Kidney (tissue), 14 donors: ENCODE results near the gene CELA1. TPM values are rescaled to one million over a fixed set of nuclear protein-coding genes. Genes with fewer than 3 reads are reported as not detected.

Experiments used
- DNase-seq, 5 donors: peaks; one replicate each; pipeline ENCODE4 v3.0.0-alpha.2; 2013 to 2020
- FAIRE-seq: peaks from 2 replicates; lab custom pipeline; 2012; peaks lifted over from hg19 to GRCh38; lab: Jason Lieb, UNC
- H3K27ac ChIP-seq, 2 donors: one replicate each; pipeline ENCODE4 v1.7.0; 2013; ENCODE audit warnings: low read depth in 2 of 2, low read length in 2 of 2, inconsistent platforms in 1 of 2
- H3K27me3 ChIP-seq: one replicate; pipeline ENCODE4 v1.7.1; 2013; ENCODE audit warnings: low read length, inconsistent platforms; ENCODE audit not compliant: control insufficient read depth, insufficient read depth
- H3K36me3 ChIP-seq, 3 donors: one replicate each; pipeline versions ENCODE4 v1.7.0 to v1.7.1; 2013; ENCODE audit warnings: low read length in 3 of 3, control low read depth in 1 of 3, inconsistent platforms in 1 of 3; ENCODE audit not compliant: insufficient read depth in 3 of 3, control insufficient read depth in 2 of 3
- H3K4me1 ChIP-seq, 3 donors: one replicate each; pipeline versions ENCODE4 v1.7.0 to v1.7.1; 2013; ENCODE audit warnings: low read length in 3 of 3, inconsistent platforms in 1 of 3, low read depth in 1 of 3; ENCODE audit not compliant: control insufficient read depth in 2 of 3, insufficient read depth in 2 of 3
- H3K4me3 ChIP-seq, 3 donors: one replicate each; pipeline versions ENCODE4 v1.7.0 to v1.8.1; 2013; ENCODE audit warnings: low read length in 3 of 3, control low read depth in 1 of 3, inconsistent platforms in 1 of 3
- H3K9ac ChIP-seq, 3 donors: one replicate each; pipeline versions ENCODE4 v1.7.0 to v1.7.1; 2013; ENCODE audit warnings: low read length in 3 of 3, control low read depth in 1 of 3, inconsistent platforms in 1 of 3
- H3K9me3 ChIP-seq, 3 donors: one replicate each; pipeline versions ENCODE4 v1.7.0 to v1.7.1; 2013; ENCODE audit warnings: low read length in 3 of 3, control low read depth in 1 of 3, inconsistent platforms in 1 of 3; ENCODE audit not compliant: control insufficient read depth in 2 of 3, insufficient read depth in 1 of 3
- intact Hi-C: fragments of 100-400 bp; cut with DNase I; formaldehyde crosslinking; loops from one replicate; pipeline ENCODE4 v1.11.1; 2022
- polyA plus RNA-seq: library from polyadenylated mRNA; stranded (reverse); fragments of 350-450 nt; fragmentation: Illumina TruSeq; extraction: RNeasy Lipid Tissue Mini Kit (QIAGEN cat#74804); gene quantifications from one replicate; pipeline ENCODE4 v1.2.3, GENCODE V29; 2014; ENCODE audit warnings: low read depth, low replicate concordance; ENCODE audit not compliant: insufficient read depth
- total RNA-seq: library from RNA; stranded (reverse); fragmentation: NEBNext Ultra II Directional; extraction: Animal tissue kit (Norgen Biotek cat#: 25700); gene quantifications from one replicate; pipeline ENCODE4 v1.2.1, GENCODE V29; 2021
- TF ChIP-seq, protein P1 (sequence below): IDR thresholded peaks from 3 replicates; pipeline ENCODE4 v1.5.1; 2012; ENCODE audit warnings: mild to moderate bottlenecking, moderate library complexity, borderline replicate concordance; ENCODE audit not compliant: insufficient read depth; ENCODE audit errors: extremely low read depth
- donor health status: control.
- donor health status: control.
- donor health status: control.
- donor health status: control.
- donor health status: control.
- donor health status: DM: yes; HTN: yes; CAD: no.
- donor health status: Normal renal cell carcinoma (clear cell type).

CELA1 gene
- total and polyA plus RNA-seq, 2 donors from 2014 or later: not detected

DNA sequence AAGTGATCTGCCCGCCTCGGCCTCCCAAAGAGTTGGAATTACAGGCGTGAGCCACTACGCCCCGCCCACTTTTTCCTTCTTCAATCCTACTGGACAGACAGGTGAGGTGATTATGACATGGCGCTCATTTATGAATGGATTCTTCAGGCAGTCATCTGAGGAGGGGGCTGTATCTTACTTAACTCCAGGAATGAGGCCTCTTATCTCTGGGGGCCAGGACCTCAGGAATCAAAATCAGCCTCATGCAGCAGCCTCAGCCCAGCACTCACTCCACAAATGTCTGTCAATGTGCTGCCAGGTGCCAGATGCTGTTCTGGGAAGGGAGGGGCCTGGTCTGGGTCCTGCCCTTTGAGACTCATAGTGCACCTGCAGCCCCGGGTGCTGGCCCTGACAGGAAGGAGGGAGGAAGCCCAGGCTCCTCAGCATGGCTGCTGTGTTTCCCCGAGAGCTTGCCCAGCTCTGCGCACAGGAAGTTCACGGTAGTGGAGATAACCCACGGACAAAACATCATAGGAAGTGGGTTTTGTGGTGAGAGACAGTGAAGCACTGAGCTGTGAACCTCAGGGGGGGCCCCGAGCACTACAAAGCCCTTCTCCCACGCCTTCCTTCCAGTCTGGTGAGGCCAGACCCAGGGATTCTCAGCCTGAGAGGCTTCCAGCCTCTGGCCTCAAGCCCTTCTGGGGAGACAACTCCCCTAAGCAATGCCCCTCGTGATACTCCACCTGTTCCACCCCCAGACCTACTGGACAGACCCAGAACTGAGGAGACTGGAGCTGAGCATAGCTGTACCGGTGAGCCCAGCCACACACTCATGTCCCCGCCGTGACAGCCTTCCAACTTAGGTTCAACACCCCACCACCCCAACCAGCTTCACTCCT is 22.4 kb upstream of the CELA1 start:
- Histone ChIP-seq H3K4me1 (peaks cover 4 to 8% (median 6%) of the 10 kb centered on the region in 3 donors), H3K27ac (no peak overlapping the region), H3K27me3 (no peaks in the 10 kb centered on the region), H3K9me3 (no peaks in the 10 kb centered on the region), H3K4me3 (no peak overlapping the region), H3K36me3 (no peaks in the 10 kb centered on the region), H3K9ac (no peak overlapping the region)
- no peak for FAIRE-seq
- TF ChIP-seq, protein P1, sequence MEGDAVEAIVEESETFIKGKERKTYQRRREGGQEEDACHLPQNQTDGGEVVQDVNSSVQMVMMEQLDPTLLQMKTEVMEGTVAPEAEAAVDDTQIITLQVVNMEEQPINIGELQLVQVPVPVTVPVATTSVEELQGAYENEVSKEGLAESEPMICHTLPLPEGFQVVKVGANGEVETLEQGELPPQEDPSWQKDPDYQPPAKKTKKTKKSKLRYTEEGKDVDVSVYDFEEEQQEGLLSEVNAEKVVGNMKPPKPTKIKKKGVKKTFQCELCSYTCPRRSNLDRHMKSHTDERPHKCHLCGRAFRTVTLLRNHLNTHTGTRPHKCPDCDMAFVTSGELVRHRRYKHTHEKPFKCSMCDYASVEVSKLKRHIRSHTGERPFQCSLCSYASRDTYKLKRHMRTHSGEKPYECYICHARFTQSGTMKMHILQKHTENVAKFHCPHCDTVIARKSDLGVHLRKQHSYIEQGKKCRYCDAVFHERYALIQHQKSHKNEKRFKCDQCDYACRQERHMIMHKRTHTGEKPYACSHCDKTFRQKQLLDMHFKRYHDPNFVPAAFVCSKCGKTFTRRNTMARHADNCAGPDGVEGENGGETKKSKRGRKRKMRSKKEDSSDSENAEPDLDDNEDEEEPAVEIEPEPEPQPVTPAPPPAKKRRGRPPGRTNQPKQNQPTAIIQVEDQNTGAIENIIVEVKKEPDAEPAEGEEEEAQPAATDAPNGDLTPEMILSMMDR: no peak
- peak in 3 of 5 donors; percentile 23 to 89 (median 50) for DNase-seq
- intact Hi-C loops: no loop called here

DNA sequence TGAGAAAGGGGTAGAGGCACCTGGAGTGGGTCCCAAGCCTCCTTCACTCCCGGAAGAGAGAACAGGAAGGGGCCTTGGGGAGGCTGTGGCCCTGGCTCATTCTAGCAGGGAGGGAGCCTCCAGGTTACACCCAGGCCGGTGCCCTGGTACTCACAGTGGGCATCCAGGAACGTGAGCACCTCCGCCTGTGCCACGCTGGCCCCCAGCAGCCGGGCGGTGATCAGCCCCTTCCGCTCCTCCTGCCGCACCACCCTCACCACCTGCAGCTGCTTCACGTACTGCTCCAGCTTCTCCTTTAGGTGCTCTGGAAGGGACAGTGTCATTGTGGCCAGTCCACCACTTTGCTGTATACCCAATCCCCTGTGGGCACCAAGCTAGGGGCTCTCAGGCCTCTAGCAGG is 18.8 kb upstream of the CELA1 start:
- FAIRE-seq (no peak), DNase-seq (no peak)
- Histone ChIP-seq H3K27ac (no peak overlapping the region), H3K9me3 (no peaks in the 10 kb centered on the region), H3K9ac (no peak overlapping the region), H3K4me3 (no peak overlapping the region), H3K4me1 (peaks cover 0 to 4% (median 0%) of the 10 kb centered on the region in 3 donors), H3K27me3 (no peaks in the 10 kb centered on the region), H3K36me3 (no peaks in the 10 kb centered on the region)
- TF ChIP-seq, protein P1: no peak
- intact Hi-C loops: no loop called here

DNA sequence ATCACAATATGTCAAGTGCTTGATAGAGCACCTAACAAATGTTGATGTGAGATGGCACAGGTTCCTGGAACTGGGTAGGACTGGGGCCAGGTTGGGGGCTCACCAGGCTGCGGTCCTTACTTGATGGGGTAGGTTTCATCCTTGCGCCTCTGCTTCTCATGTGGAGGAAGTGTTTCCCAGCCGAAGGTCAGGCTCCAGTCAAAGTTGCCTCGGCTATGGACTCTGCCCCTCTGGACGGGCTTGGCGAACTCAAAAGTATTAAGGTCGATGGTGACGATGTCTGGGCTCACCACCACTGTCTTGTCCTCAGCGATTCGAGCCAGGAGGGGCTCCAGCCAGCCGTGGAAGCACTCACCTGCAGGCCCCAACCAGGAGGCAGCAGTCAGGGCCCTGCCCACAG is 17.5 kb upstream of the CELA1 start:
- Histone ChIP-seq H3K36me3 (no peaks in the 10 kb centered on the region), H3K4me1 (peaks cover 0 to 4% (median 0%) of the 10 kb centered on the region in 3 donors), H3K9me3 (no peaks in the 10 kb centered on the region), H3K4me3 (no peak overlapping the region), H3K27me3 (no peaks in the 10 kb centered on the region), H3K9ac (no peak overlapping the region), H3K27ac (no peak overlapping the region)
- FAIRE-seq (no peak), DNase-seq (no peak)
- intact Hi-C loops: no loop called here
- TF ChIP-seq, protein P1: no peak
